Measurements from ENCODE around the gene SMNDC1. TPM values are rescaled to one million over a fixed set of nuclear protein-coding genes. Genes with fewer than 3 reads are reported as not detected.
"Not testable (repeated sequence)": the region's sequence is repeated elsewhere in the genome, so short reads cannot be mapped to it uniquely, and the experiment has no call there.

SMNDC1 gene
- total and polyA plus RNA-seq, 10 donors, result 10.3 to 34.8 (median 19.7) TPM

GRCh38 chr10:110274072-110274627, 30.6 kb downstream of the SMNDC1 start:
- Histone ChIP-seq H3K27ac (peak overlapping the region in 1 of 8 donors; percentile 37), H3K27me3 (replicated peaks in 1 of 7) (no peaks in the 10 kb centered on the region), H3K36me3 (no peaks in the 10 kb centered on the region), H3K4me1 (peaks cover 3 to 49% (median 17%) of the 10 kb centered on the region in 6 donors), H3K4me3 (no peak overlapping the region), H3K9me3 (no peaks in the 10 kb centered on the region)
- TF ChIP-seq POLR2A (IDR thresholded peaks at IDR 0.05), result no peak
- no peak for TF ChIP-seq POLR2AphosphoS5 (IDR thresholded peaks at IDR 0.05)
- TF ChIP-seq CTCF (IDR thresholded peaks at IDR 0.05 in 8 of 11, conservative IDR thresholded peaks at IDR 0.05 in 3 of 11), result no peak
- DNase-seq, result no peak
- intact Hi-C loops (cut with DNase I; ENCODE audit: low total_unique reads), result loop anchor here (10.0 kb wide), 1 partner anchor 389 kb away; no protein-coding TSS in a partner anchor

- no peaks in the 10 kb centered on the region for H3K9me3 ChIP-seq
- intact Hi-C loops (cut with DNase I; ENCODE audit: low total_unique reads), result loop anchor here (10.0 kb wide), 1 partner anchor 389 kb away; no protein-coding TSS in a partner anchor
- peaks cover 0 to 49% (median 19%) of the 10 kb centered on the region in 6 donors for H3K4me1 ChIP-seq
- no peak overlapping the region for H3K4me3 ChIP-seq
- DNase-seq, result no peak
- H3K27me3 ChIP-seq (replicated peaks in 1 of 7), result no peaks in the 10 kb centered on the region
- H3K27ac ChIP-seq, result peak overlapping the region in 1 of 8 donors; percentile 37
- no peaks in the 10 kb centered on the region for H3K36me3 ChIP-seq
- 43 to 65% (median 53%) methylated on average over 4 of the region's 4 CpGs for WGBS, 5 donors
- TF ChIP-seq CTCF (IDR thresholded peaks at IDR 0.05 in 8 of 11, conservative IDR thresholded peaks at IDR 0.05 in 3 of 11) (no peak), POLR2AphosphoS5 (IDR thresholded peaks at IDR 0.05) (peak in 1 of 3 donors; percentile 33), POLR2A (IDR thresholded peaks at IDR 0.05) (no peak)
Observed at GRCh38 chr10:110273474-110273873, 31.2 kb downstream of the SMNDC1 start.

- not testable (repeated sequence) for H3K4me3 ChIP-seq; DNase-seq; H3K27me3 ChIP-seq (replicated peaks in 1 of 7); H3K9me3 ChIP-seq; H3K36me3 ChIP-seq
- WGBS, 5 donors, result 80 to 90% (median 89%) methylated on average over 15 of the region's 15 CpGs
- Histone ChIP-seq H3K4me1 (peaks cover 0 to 49% (median 22%) of the 10 kb centered on the region in 6 donors), H3K27ac (peak overlapping the region in 1 of 8 donors; percentile 37)
- intact Hi-C loops (cut with DNase I; ENCODE audit: low total_unique reads), result loop anchor here (10.0 kb wide), 1 partner anchor 388 kb away; no protein-coding TSS in a partner anchor
Observed at GRCh38 chr10:110272995-110273394, 31.7 kb downstream of the SMNDC1 start.

- TF ChIP-seq CTCF (IDR thresholded peaks at IDR 0.05 in 8 of 11, conservative IDR thresholded peaks at IDR 0.05 in 3 of 11) (no peak), POLR2A (IDR thresholded peaks at IDR 0.05) (no peak), POLR2AphosphoS5 (IDR thresholded peaks at IDR 0.05) (no peak)
- 39 to 49% (median 42%) methylated on average over 4 of the region's 4 CpGs for WGBS, 5 donors
- Histone ChIP-seq H3K27ac (peak overlapping the region in 5 of 8 donors; percentile 22 to 62 (median 53)), H3K27me3 (replicated peaks in 1 of 7) (no peaks in the 10 kb centered on the region), H3K4me1 (peaks cover 0 to 51% (median 22%) of the 10 kb centered on the region in 6 donors), H3K9me3 (no peaks in the 10 kb centered on the region), H3K4me3 (peak overlapping the region in 2 of 8 donors; percentile 18 to 38), H3K36me3 (no peaks in the 10 kb centered on the region)
- intact Hi-C loops (cut with DNase I; ENCODE audit: low total_unique reads), result loop anchor here (10.0 kb wide), 1 partner anchor 385 kb away; no protein-coding TSS in a partner anchor
- no peak for DNase-seq
Observed at GRCh38 chr10:110269374-110270318, 35.1 kb downstream of the SMNDC1 start.

Data from spleen (tissue), 11 donors.